GM12874 (cell line): ENCODE results near the gene SCYL3.

ENCODE experiments used
- TF ChIP-seq, protein P1 (sequence below): IDR thresholded peaks from 2 replicates; pipeline ENCODE4 v1.5.1; 2011; ENCODE audit warnings: low read depth, mild to moderate bottlenecking, control low read depth, low read length, moderate library complexity; ENCODE audit not compliant: insufficient read depth

SCYL3 gene, protein sequence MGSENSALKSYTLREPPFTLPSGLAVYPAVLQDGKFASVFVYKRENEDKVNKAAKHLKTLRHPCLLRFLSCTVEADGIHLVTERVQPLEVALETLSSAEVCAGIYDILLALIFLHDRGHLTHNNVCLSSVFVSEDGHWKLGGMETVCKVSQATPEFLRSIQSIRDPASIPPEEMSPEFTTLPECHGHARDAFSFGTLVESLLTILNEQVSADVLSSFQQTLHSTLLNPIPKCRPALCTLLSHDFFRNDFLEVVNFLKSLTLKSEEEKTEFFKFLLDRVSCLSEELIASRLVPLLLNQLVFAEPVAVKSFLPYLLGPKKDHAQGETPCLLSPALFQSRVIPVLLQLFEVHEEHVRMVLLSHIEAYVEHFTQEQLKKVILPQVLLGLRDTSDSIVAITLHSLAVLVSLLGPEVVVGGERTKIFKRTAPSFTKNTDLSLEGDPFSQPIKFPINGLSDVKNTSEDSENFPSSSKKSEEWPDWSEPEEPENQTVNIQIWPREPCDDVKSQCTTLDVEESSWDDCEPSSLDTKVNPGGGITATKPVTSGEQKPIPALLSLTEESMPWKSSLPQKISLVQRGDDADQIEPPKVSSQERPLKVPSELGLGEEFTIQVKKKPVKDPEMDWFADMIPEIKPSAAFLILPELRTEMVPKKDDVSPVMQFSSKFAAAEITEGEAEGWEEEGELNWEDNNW

DNA sequence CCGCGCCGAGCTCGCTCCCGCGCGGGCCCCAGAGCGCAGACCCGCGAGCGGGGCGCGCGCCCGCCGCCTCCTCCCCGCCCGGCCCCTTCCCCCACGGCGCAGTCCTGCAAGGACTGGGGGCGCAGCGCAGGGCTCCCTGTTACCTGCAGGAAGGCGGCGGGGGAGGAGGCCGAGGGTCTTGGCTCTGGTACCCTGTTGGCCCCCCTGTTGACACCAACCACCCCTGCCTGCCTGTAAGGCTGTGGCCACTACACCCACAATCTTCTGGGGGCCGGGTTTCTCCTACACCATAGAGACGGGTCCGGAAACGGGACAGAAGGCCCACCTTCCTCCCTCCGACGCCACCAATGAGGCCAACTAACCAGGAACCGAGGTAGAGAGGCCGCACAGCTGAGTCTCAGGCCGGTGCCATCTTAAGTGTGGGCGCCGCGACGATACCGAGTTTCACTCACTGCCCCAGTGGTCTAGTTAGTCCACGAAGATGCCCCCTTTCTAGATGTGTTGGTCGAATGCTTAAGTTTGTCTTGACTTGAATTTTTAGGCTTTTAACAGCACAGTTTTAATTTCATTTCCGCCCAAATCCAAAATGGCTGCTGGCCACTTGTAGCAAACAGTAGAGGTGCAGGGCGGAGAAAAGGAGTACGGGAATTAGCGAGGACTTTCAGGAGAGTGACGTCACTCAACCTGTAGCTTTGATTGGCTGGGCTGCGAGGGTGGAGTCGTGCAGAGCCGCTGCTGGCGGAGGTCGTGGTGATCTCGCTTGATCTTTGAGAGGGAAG lies at the start of gene SCYL3:
Gene SCYL3 (minus strand): TSS at position 252 of the 779 bp plus-strand sequence. CDS start 5,056 bp downstream, outside the sequence.
- TF ChIP-seq, protein P1, sequence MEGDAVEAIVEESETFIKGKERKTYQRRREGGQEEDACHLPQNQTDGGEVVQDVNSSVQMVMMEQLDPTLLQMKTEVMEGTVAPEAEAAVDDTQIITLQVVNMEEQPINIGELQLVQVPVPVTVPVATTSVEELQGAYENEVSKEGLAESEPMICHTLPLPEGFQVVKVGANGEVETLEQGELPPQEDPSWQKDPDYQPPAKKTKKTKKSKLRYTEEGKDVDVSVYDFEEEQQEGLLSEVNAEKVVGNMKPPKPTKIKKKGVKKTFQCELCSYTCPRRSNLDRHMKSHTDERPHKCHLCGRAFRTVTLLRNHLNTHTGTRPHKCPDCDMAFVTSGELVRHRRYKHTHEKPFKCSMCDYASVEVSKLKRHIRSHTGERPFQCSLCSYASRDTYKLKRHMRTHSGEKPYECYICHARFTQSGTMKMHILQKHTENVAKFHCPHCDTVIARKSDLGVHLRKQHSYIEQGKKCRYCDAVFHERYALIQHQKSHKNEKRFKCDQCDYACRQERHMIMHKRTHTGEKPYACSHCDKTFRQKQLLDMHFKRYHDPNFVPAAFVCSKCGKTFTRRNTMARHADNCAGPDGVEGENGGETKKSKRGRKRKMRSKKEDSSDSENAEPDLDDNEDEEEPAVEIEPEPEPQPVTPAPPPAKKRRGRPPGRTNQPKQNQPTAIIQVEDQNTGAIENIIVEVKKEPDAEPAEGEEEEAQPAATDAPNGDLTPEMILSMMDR = no peak

DNA sequence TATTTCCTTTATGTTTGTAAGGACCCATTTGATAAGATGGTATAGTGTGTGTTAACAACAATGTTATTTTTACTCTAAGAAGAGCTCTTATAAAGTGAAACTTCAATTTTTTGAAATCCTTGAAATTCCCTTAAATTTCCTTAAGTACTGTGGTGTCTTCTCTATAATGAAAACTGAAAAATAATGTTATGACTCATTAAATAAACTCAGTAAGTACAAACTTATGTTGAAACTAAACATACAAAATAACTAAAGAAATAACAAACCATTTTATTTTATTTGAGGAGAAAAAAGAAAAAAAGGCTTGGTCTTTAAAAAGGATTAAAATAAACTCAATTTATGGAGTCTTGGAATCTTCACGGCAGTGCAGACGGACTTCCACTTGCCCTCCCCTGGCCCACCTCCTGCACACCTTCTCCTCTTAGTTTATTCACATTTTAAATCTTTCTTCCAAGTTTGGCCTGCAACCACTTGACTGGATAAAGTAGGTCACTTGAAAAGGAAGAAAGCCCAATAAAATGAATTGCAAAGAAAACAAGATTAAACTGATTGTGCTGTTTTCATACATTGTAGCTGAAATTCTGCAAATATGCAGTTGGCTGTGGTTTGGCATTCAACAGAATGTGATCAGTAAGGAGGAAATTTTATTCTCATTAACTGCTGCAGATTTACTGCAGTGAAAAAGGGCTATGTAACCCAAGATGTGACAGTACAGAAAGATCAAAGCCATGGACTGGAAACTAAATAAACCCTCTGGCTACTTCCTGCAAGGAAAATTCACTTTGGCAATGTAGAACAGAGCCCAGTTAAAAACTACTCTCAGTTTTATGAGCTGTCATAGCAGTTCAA lies 48.5 kb upstream of the SCYL3 start:
- TF ChIP-seq, protein P1 = no peak

DNA sequence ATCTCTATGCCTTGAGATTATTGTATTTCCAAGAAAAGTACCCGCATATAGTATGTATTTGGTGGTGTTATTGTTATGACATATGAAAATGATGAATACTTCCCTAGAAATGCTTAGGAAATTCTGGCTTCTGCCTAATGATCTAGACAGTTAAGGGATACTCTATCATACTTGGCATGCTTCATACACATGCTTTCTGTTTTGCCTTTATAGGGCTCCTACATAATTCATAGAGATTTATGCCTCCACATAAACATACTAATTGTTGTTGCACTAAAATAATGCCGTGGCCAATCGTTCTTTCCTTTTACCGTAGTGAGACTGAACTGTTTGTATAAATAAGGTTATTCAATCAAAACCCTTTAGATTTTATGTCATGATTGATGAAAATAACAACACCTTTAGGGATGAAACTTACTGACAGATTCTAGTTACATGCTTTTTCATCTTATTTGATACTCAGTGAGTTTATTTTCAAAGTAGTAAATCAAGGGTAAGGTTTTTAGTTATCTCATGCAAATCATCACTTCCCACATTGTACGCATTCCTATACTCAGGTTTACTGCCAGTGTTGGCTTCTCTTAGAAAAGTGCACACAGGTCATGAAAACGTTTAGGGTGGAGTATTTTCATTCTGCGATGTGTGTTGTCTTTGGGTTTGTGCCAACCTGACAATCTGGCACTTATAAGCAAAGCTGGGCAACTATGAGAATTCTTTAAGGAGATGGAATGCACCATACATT lies 40.5 kb upstream of the SCYL3 start:
- TF ChIP-seq, protein P1 = no peak

DNA sequence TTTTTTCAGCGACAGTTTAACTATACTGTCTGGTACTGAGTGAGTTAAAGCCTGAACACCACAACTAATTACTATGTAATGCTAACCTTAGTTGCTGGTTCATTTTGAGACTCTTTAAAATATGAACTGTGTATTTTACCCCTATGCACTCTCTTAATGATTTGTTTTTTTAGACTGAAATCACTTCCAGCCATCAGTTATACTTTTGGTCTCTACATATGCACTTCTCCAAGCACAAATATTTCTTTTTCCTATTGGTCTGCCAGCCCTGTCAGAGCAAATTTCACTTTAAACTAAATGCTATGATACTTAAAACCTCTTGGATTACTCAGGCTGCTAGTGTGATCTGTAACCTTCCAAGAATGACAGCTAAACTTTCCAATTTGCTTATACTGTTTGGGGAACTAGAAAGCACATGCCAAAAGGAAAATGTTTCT lies 38.1 kb upstream of the SCYL3 start:
- TF ChIP-seq, protein P1 = no peak

DNA sequence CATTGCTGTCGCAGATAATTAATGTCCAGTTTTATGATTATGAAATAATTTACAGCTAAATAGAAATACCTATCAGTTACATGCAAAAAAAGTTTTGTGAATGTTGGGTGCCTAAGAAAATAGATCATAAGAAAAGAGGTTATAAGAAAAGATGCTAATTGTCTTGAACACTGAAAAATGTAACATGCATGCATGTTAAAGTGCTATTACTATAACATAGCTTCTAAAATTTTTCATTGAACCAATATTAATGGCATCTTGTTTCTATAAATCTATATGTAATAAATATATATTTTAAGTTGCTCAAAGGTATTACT lies 35.5 kb upstream of the SCYL3 start:
- TF ChIP-seq, protein P1 = no peak

DNA sequence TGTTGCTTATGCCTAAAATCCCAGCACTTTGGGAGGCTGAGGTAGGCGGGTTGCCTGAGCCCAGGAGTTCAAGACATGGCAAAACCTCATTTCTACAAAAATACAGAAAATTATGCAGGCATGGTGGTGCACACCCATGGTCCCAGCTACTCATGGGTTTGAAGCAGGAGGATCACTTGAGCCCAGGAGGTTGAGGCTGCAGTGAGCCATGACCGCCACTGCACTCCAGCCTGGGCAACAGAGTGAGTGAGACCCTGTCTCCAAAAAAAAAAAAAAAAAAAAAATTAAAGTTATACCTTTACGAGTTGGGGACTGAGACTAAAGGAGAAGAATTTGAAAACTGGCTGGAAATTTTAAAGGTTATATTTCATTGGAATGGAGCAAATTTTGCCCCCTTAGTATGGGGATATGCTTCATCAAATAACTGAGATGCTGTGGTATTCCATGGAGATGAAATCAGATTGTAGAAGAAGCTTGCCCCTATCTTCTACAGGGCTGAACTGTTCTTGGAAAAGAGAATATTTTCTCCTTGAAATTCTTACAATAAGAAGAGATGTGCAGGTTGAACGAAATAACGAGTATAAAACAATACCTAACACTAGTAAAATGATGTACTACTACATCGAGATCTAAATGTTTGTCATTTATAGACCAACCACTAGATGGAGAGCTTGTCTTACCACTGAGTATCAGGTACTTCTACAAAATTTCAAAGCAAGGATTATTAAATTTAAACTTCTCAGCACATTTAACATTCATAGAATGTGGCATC lies 34.9 kb upstream of the SCYL3 start:
- TF ChIP-seq, protein P1 = peak; percentile 36; the same call in 1 of the 2 replicates
